SK-N-SH (cell line): Measurements from ENCODE around the gene FAM9C. TPM values are rescaled to one million over a fixed set of nuclear protein-coding genes. Genes with fewer than 3 reads are reported as not detected.
A peak's percentile ranks its signal among the peaks of the same experiment; 100 is the strongest.

Source experiments
- CTCF ChIA-PET: fragments of 300-600, 350-600 bp; formaldehyde crosslinking; extraction: SDS; loops from one replicate; lab custom pipeline; 2021; lab: Yijun Ruan, JAX
- POLR2A ChIA-PET: fragments of 350-600 bp; sonication (Branson Sonifier 250); formaldehyde crosslinking; extraction: SDS; loops from one replicate; lab custom pipeline; 2020; ENCODE audit warnings: antibody characterized with exemption, inconsistent platforms; lab: Yijun Ruan, JAX
- DNase-seq: peaks from one replicate; pipeline ENCODE4 v3.0.0; 2012
- H2AFZ ChIP-seq: fragments of 200-600 bp; sonication (generic); 2 replicates; pipeline ENCODE4 v1.8.1; 2016; ENCODE audit warnings: antibody characterized with exemption, mild to moderate bottlenecking, low read depth
- H3F3A ChIP-seq: fragments of 200-600 bp; sonication (generic); replicated peaks from 2 replicates; pipeline ENCODE3; 2016; ENCODE audit warnings: antibody characterized with exemption, mild to moderate bottlenecking; ENCODE audit not compliant: insufficient read depth
- H3K27ac ChIP-seq, 2 experiments: fragments of 200-500 bp in 1 of 2; fragments of 200-600 bp in 1 of 2; sonication (Bioruptor generic) in 1 of 2; sonication (generic), shearing (Covaris generic) in 1 of 2; 2 replicates each; pipeline versions ENCODE4 v1.5.1 to v1.6.1; 2014 to 2016; ENCODE audit warnings: low read depth in 2 of 2, inconsistent platforms in 1 of 2, low read length in 1 of 2, mild to moderate bottlenecking in 1 of 2, mixed read lengths in 1 of 2
- H3K27me3 ChIP-seq: fragments of 200-600 bp; sonication (generic), shearing (Covaris generic); 2 replicates; pipeline ENCODE4 v1.6.1; 2016; ENCODE audit warnings: mixed run types; ENCODE audit not compliant: insufficient read depth
- H3K36me3 ChIP-seq, 2 experiments: fragments of 200-500 bp in 1 of 2; fragments of 200-600 bp in 1 of 2; sonication (Bioruptor generic) in 1 of 2; sonication (generic) in 1 of 2; replicated peaks in 1 of 2; 2 replicates each; pipeline versions ENCODE3 to v1.5.1; 2014 to 2016; ENCODE audit warnings: low read length in 1 of 2, mild to moderate bottlenecking in 1 of 2; ENCODE audit not compliant: insufficient read depth in 2 of 2, control insufficient read depth in 1 of 2
- H3K4me1 ChIP-seq, 2 experiments: fragments of 200-500 bp in 1 of 2; fragments of 200-600 bp in 1 of 2; sonication (Bioruptor generic) in 1 of 2; sonication (generic), shearing (Covaris generic) in 1 of 2; 2 replicates each; pipeline versions ENCODE4 v1.5.1 to v1.6.1; 2014 to 2016; ENCODE audit warnings: low read depth in 1 of 2, low read length in 1 of 2, mixed run types in 1 of 2; ENCODE audit not compliant: insufficient read depth in 2 of 2, control insufficient read depth in 1 of 2
- H3K4me2 ChIP-seq: fragments of 200-600 bp; sonication (generic), shearing (Covaris generic); 2 replicates; pipeline ENCODE4 v1.6.1; 2017; ENCODE audit warnings: mixed run types
- H3K4me3 ChIP-seq, 2 experiments: fragments of 200-500 bp in 1 of 2; fragments of 200-600 bp in 1 of 2; sonication (Bioruptor generic) in 1 of 2; sonication (generic), shearing (Covaris generic) in 1 of 2; 2 replicates each; pipeline versions ENCODE4 v1.5.1 to v1.8.1; 2014 to 2016; ENCODE audit warnings: low read depth in 2 of 2, inconsistent platforms in 1 of 2, low read length in 1 of 2, mild to moderate bottlenecking in 1 of 2, mixed read lengths in 1 of 2, moderate library complexity in 1 of 2
- H3K79me2 ChIP-seq: fragments of 200-600 bp; sonication (generic); 2 replicates; pipeline ENCODE4 v1.8.1; 2017; ENCODE audit warnings: mild to moderate bottlenecking; ENCODE audit not compliant: insufficient read depth
- H3K9ac ChIP-seq: fragments of 200-600 bp; sonication (generic); 2 replicates; pipeline ENCODE4 v1.6.1; 2017; ENCODE audit warnings: mixed run types
- H3K9me2 ChIP-seq: fragments of 200-600 bp; sonication (generic); 2 replicates; pipeline ENCODE4 v1.6.1; 2017; ENCODE audit warnings: mixed run types
- H3K9me3 ChIP-seq: fragments of 200-600 bp; sonication (generic); 2 replicates; pipeline ENCODE4 v1.6.1; 2017; ENCODE audit warnings: mixed run types, mild to moderate bottlenecking, moderate library complexity
- H4K20me1 ChIP-seq: fragments of 200-600 bp; sonication (generic); 2 replicates; pipeline ENCODE4 v1.6.1; 2017; ENCODE audit warnings: mild to moderate bottlenecking, mixed run types; ENCODE audit not compliant: insufficient read depth
- CTCF ChIP-seq: fragments of 200-600 bp; sonication (generic); IDR thresholded peaks from 2 replicates; pipeline ENCODE4 v1.6.1; 2017; ENCODE audit warnings: antibody characterized with exemption, mild to moderate bottlenecking, moderate library complexity
- ELF1 ChIP-seq: IDR thresholded peaks from 2 replicates; pipeline ENCODE4 v1.4.0; 2012
- FOSL2 ChIP-seq: IDR thresholded peaks from 2 replicates; pipeline ENCODE4 v1.4.0; 2012; ENCODE audit warnings: low read depth, mild to moderate bottlenecking, moderate library complexity, borderline replicate concordance
- GATA2 ChIP-seq: sonication (generic); formaldehyde crosslinking; IDR thresholded peaks from 2 replicates; pipeline ENCODE4 v1.5.0; 2020; ENCODE audit warnings: mild to moderate bottlenecking, missing genetic modification reagents
- MAX ChIP-seq: IDR thresholded peaks from 2 replicates; pipeline ENCODE4 v1.4.0; 2012; ENCODE audit warnings: low read depth
- MXI1 ChIP-seq: IDR thresholded peaks from 2 replicates; pipeline ENCODE4 v1.6.1; 2012; ENCODE audit warnings: mild to moderate bottlenecking, low read depth, low read length, improper control_type of control experiment
- PBX3 ChIP-seq: IDR thresholded peaks from 2 replicates; pipeline ENCODE4; 2012
- RAD21 ChIP-seq: IDR thresholded peaks from 2 replicates; pipeline ENCODE4 v1.6.1; 2012; ENCODE audit warnings: mild to moderate bottlenecking, low read length
- REST ChIP-seq: IDR thresholded peaks from 2 replicates; pipeline ENCODE4 v1.6.1; 2012; ENCODE audit warnings: mild to moderate bottlenecking, low read depth, low read length, moderate library complexity
- TCF12 ChIP-seq: IDR thresholded peaks from 2 replicates; pipeline ENCODE4 v1.4.0; 2012
- TEAD4 ChIP-seq: IDR thresholded peaks from 2 replicates; pipeline ENCODE4 v1.4.0; 2012; ENCODE audit warnings: mild to moderate bottlenecking, borderline replicate concordance; ENCODE audit not compliant: insufficient read depth
- USF1 ChIP-seq: IDR thresholded peaks from 2 replicates; pipeline ENCODE4 v1.4.0; 2012; ENCODE audit warnings: low read depth, borderline replicate concordance
- USF2 ChIP-seq: fragments of 150-350 bp; IDR thresholded peaks from 2 replicates; pipeline ENCODE4 v1.6.1; 2017; ENCODE audit warnings: antibody characterized with exemption, low read length, low read depth, borderline replicate concordance
- WGBS: methylation state at CpG from one replicate; pipeline ENCODE4 v1.1.6; 2017; ENCODE audit warnings: low lambda C conversion rate; 5-methylcytosine and 5-hydroxymethylcytosine counted together
- polyA plus RNA-seq, 3 experiments: library from polyadenylated mRNA; depleted of rRNA; stranded (reverse); fragments of >200 nt; gene quantifications; 2 replicates each; pipeline ENCODE4 v1.2.3, GENCODE V29; 2012

FAM9C gene
- polyA plus RNA-seq, 1 of the 3 experiments (the other 2 are of a cell fraction) = 2.6 TPM

GRCh38 chrX:13005661-13006473 is 38.6 kb downstream of the FAM9C start (continued):
- TF ChIP-seq GATA2 (CRISPR knock-in tag) = no peak
- TF ChIP-seq TCF12 = no peak
- TF ChIP-seq FOSL2 = peak; percentile 10; the same call in 1 of the 2 replicates
- no peak for TF ChIP-seq MAX
- TF ChIP-seq RAD21 = no peak
- no peak for TF ChIP-seq TEAD4
- no peak for TF ChIP-seq ELF1

- no peaks in the 10 kb centered on the region for H3K79me2 ChIP-seq
- no peaks in the 10 kb centered on the region for H3K9me3 ChIP-seq
- peak; percentile 20; the same call in 1 of the 2 replicates for TF ChIP-seq FOSL2
- no peak for TF ChIP-seq GATA2 (CRISPR knock-in tag)
- H3K36me3 ChIP-seq = no peaks in the 10 kb centered on the region
- H3K4me1 ChIP-seq = peaks cover 2 to 24% of the 10 kb centered on the region in 2 experiments; a peak in 3 of 4 replicates
- H3K4me2 ChIP-seq = no peak overlapping the region
- H3K27me3 ChIP-seq = no peaks in the 10 kb centered on the region
- ChIA-PET CTCF (interaction anchor here (1.0 kb wide), 1 partner anchor 486 kb away, joined by 4 read pairs; no protein-coding TSS in a partner anchor), POLR2A (no interaction called here)
- H3K9me2 ChIP-seq = no peaks in the 10 kb centered on the region
- H3K27ac ChIP-seq = no peak overlapping the region
- H3F3A ChIP-seq = peaks cover 23% of the 10 kb centered on the region
- no peak overlapping the region for H3K4me3 ChIP-seq
- no peaks in the 10 kb centered on the region for H4K20me1 ChIP-seq
- WGBS = 31% methylated on average over 4 of the region's 4 CpGs
- H2AFZ ChIP-seq = no peak overlapping the region
- H3K9ac ChIP-seq = no peak overlapping the region
- no peak for DNase-seq
Observed at GRCh38 chrX:13001961-13002671, 42.3 kb downstream of the FAM9C start.

- no peak for DNase-seq
- 48% methylated on average over 3 of the region's 5 CpGs for WGBS
- no peak overlapping the region for H3K4me2 ChIP-seq
- no peak overlapping the region for H2AFZ ChIP-seq
- CTCF ChIA-PET = no interaction called here
- H3K9me3 ChIP-seq = no peaks in the 10 kb centered on the region
- no peak overlapping the region for H3K9ac ChIP-seq
- peaks cover 13% of the 10 kb centered on the region for H3F3A ChIP-seq
- H3K79me2 ChIP-seq = no peaks in the 10 kb centered on the region
- peaks cover 2 to 14% of the 10 kb centered on the region in 2 experiments; a peak in 1 of 4 replicates for H3K4me1 ChIP-seq
- H3K4me3 ChIP-seq = no peak overlapping the region
- H4K20me1 ChIP-seq = no peaks in the 10 kb centered on the region
- no peaks in the 10 kb centered on the region for H3K27me3 ChIP-seq
- POLR2A ChIA-PET = no interaction called here
- no peak overlapping the region; a peak in 1 of 4 replicates for H3K27ac ChIP-seq
- no peaks in the 10 kb centered on the region for H3K9me2 ChIP-seq
- H3K36me3 ChIP-seq = no peaks in the 10 kb centered on the region
- TF ChIP-seq FOSL2 (no peak), PBX3 (no peak), REST (no peak), USF1 (no peak), GATA2 (CRISPR knock-in tag) (no peak), MXI1 (no peak), CTCF (no peak), ELF1 (no peak), USF2 (no peak)
Observed at GRCh38 chrX:13001097-13001496, 43.3 kb downstream of the FAM9C start.
